IMR-90 (cell line): ENCODE measurements around the gene AHNAK2. TPM values are rescaled to one million over a fixed set of nuclear protein-coding genes. Genes with fewer than 3 reads are reported as not detected.

Experiments used
- ATAC-seq: fragments of 200-7000 bp; cut with Tn5 transposase; 2 replicates; pipeline ENCODE4 v1.9.1; 2020; ENCODE audit warnings: low read depth, mild to moderate bottlenecking, moderate library complexity
- BruUV-seq: library from RNA; stranded (reverse); fragments of 400-500 nt; replicated peaks from 2 replicates; lab custom pipeline; 2021; lab: Mats Ljungman, UMichigan
- CTCF ChIA-PET: fragments of 300-600 bp; formaldehyde crosslinking; extraction: SDS; loops from one replicate; lab custom pipeline; 2021; ENCODE audit warnings: antibody characterized with exemption; lab: Yijun Ruan, JAX
- POLR2A ChIA-PET: fragments of 300-600 bp; sonication (Branson Sonifier 250); formaldehyde crosslinking; loops from one replicate; lab custom pipeline; 2022; ENCODE audit warnings: antibody characterized with exemption; ENCODE audit not compliant: unreplicated experiment; lab: Charles Lee
- DNase-seq: peaks from one replicate; pipeline ENCODE4 v3.0.0; 2013
- H2AFZ ChIP-seq: replicated peaks from 2 replicates; pipeline ENCODE3; 2013; ENCODE audit warnings: low read length, mild to moderate bottlenecking; ENCODE audit not compliant: poor library complexity
- H2AK5ac ChIP-seq: 2 replicates; pipeline ENCODE4 v1.6.1; 2013; ENCODE audit warnings: low read depth, low read length, inconsistent platforms
- H2AK9ac ChIP-seq: replicated peaks from 2 replicates; pipeline ENCODE3; 2013; ENCODE audit warnings: mild to moderate bottlenecking, low read depth, low read length, moderate library complexity; ENCODE audit not compliant: poor library complexity
- H2BK120ac ChIP-seq: 2 replicates; pipeline ENCODE4 v1.6.1; 2013; ENCODE audit warnings: low read depth, low read length, inconsistent platforms
- H2BK15ac ChIP-seq: 3 replicates; pipeline ENCODE4 v1.6.1; 2013; ENCODE audit warnings: low read depth, low read length, inconsistent platforms
- H2BK20ac ChIP-seq: 2 replicates; pipeline ENCODE4 v1.6.1; 2013; ENCODE audit warnings: low read depth, mild to moderate bottlenecking, inconsistent platforms, low read length, moderate library complexity
- H2BK5ac ChIP-seq: 2 replicates; pipeline ENCODE4 v1.6.1; 2013; ENCODE audit warnings: mild to moderate bottlenecking, low read depth, low read length, inconsistent platforms; ENCODE audit not compliant: poor library complexity, severe bottlenecking
- H3K14ac ChIP-seq: replicated peaks from 2 replicates; pipeline ENCODE4 v1.6.1; 2013; ENCODE audit warnings: low read depth, low read length, inconsistent platforms
- H3K18ac ChIP-seq: 2 replicates; pipeline ENCODE4 v1.6.1; 2013; ENCODE audit warnings: low read depth, low read length, control low read depth
- H3K23ac ChIP-seq: 2 replicates; pipeline ENCODE4 v1.6.1; 2013; ENCODE audit warnings: low read depth, low read length, inconsistent platforms
- H3K27ac ChIP-seq: 2 replicates; pipeline ENCODE4 v1.5.1; 2013; ENCODE audit warnings: mild to moderate bottlenecking, control low read depth, low read length; ENCODE audit not compliant: insufficient read depth
- H3K27me3 ChIP-seq: 2 replicates; pipeline ENCODE4 v1.6.1; 2013; ENCODE audit warnings: low read length; ENCODE audit not compliant: control insufficient read depth, insufficient read depth
- H3K36me3 ChIP-seq: 2 replicates; pipeline ENCODE4 v1.6.1; 2013; ENCODE audit warnings: low read length, mixed read lengths; ENCODE audit not compliant: control insufficient read depth, insufficient read depth
- H3K4ac ChIP-seq: 2 replicates; pipeline ENCODE4 v1.6.1; 2013; ENCODE audit warnings: low read depth, low read length, inconsistent platforms
- H3K4me1 ChIP-seq: 2 replicates; pipeline ENCODE4 v1.6.1; 2013; ENCODE audit warnings: low read length, mixed read lengths; ENCODE audit not compliant: control insufficient read depth, insufficient read depth
- H3K4me2 ChIP-seq: 2 replicates; pipeline ENCODE4 v1.6.1; 2013; ENCODE audit warnings: low read depth, mild to moderate bottlenecking, control low read depth, low read length, moderate library complexity
- H3K4me3 ChIP-seq: 2 replicates; pipeline ENCODE4 v1.5.1; 2013; ENCODE audit warnings: low read depth, mild to moderate bottlenecking, control low read depth, low read length, moderate library complexity; ENCODE audit not compliant: insufficient read depth
- H3K56ac ChIP-seq: 2 replicates; pipeline ENCODE4 v1.6.1; 2013; ENCODE audit warnings: low read length, inconsistent platforms; ENCODE audit not compliant: insufficient read depth; ENCODE audit errors: extremely low read depth
- H3K79me1 ChIP-seq, 2 experiments: 2 replicates each; pipeline ENCODE4 v1.6.1; 2013; ENCODE audit warnings: low read length in 2 of 2, inconsistent platforms in 1 of 2, low read depth in 1 of 2
- H3K9ac ChIP-seq: 2 replicates; pipeline ENCODE4 v1.6.1; 2013; ENCODE audit warnings: low read depth, low read length, control low read depth
- H3K9me1 ChIP-seq: 2 replicates; pipeline ENCODE4 v1.6.1; 2013; ENCODE audit warnings: low read length, inconsistent platforms; ENCODE audit not compliant: insufficient read depth
- H3K9me3 ChIP-seq: 2 replicates; pipeline ENCODE4 v1.6.1; 2013; ENCODE audit warnings: low read length; ENCODE audit not compliant: control insufficient read depth, insufficient read depth
- H4K20me1 ChIP-seq: 2 replicates; pipeline ENCODE4 v1.6.1; 2013; ENCODE audit warnings: low read length, inconsistent platforms; ENCODE audit not compliant: insufficient read depth
- H4K5ac ChIP-seq: 2 replicates; pipeline ENCODE4 v1.6.1; 2013; ENCODE audit warnings: mild to moderate bottlenecking, low read depth, low read length, control low read depth
- H4K8ac ChIP-seq, 2 experiments: 2 replicates each; pipeline ENCODE4 v1.6.1; 2013; ENCODE audit warnings: low read depth in 2 of 2, low read length in 2 of 2, control low read depth in 1 of 2, inconsistent platforms in 1 of 2
- H4K91ac ChIP-seq: 2 replicates; pipeline ENCODE4 v1.6.1; 2013; ENCODE audit warnings: low read depth, low read length, inconsistent platforms; ENCODE audit not compliant: insufficient read depth
- CHD1 ChIP-seq: IDR thresholded peaks from 2 replicates; pipeline ENCODE4 v1.6.1; 2012; ENCODE audit warnings: low read depth, low read length, improper control_type of control experiment
- RFX5 ChIP-seq: IDR thresholded peaks from 2 replicates; pipeline ENCODE4 v1.8.0; 2012; ENCODE audit warnings: low read depth, mild to moderate bottlenecking, low read length, moderate library complexity
- WGBS, 2 experiments: methylation state at CpG; one replicate each; pipeline versions ENCODE4 v1.1.5 to v1.1.7; 2013; ENCODE audit warnings: missing lambda C conversion rate in 2 of 2; ENCODE audit not compliant: insufficient read length in 1 of 2; ENCODE audit errors: extremely low coverage in 2 of 2; 5-methylcytosine and 5-hydroxymethylcytosine counted together
- dilution Hi-C: fragments of 300-500 bp; cut with HindIII; formaldehyde crosslinking; loops from one replicate; pipeline ENCODE4 v1.14.3; 2018; ENCODE audit warnings: low sequenced_read_pairs; ENCODE audit not compliant: unreplicated experiment
- in situ Hi-C: fragments of 300-500 bp; cut with MboI; formaldehyde crosslinking; loops from 3 replicates; pipeline ENCODE4 v1.14.3; 2019; ENCODE audit warnings: low sequenced_read_pairs, inconsistent platforms, mixed read lengths
- intact Hi-C: fragments of 100-400 bp; cut with micrococcal nuclease; formaldehyde crosslinking; loops from 2 replicates; pipeline ENCODE4 v1.10.0; 2022
- polyA plus RNA-seq, 3 experiments: library from polyadenylated mRNA; depleted of rRNA; stranded (reverse); fragments of >200 nt; gene quantifications; 2 replicates each; pipeline ENCODE4 v1.2.3, GENCODE V29; 2012; ENCODE audit warnings: low replicate concordance in 1 of 3
- total RNA-seq: library from RNA; depleted of rRNA; stranded (reverse); fragments of >200 nt; gene quantifications from 2 replicates; pipeline ENCODE4 v1.2.3, GENCODE V29; 2012
- TF ChIP-seq, protein P1 (sequence below): conservative IDR thresholded peaks from 2 replicates; pipeline ENCODE4 v1.5.1; 2012; ENCODE audit warnings: mild to moderate bottlenecking, low read depth, low read length, improper control_type of control experiment
- TF ChIP-seq, protein P2 (sequence below): fragments of 150-350 bp; IDR thresholded peaks from 2 replicates; pipeline ENCODE4 v1.6.1; 2016; ENCODE audit warnings: low read depth, mild to moderate bottlenecking, low read length, moderate library complexity, borderline replicate concordance
- TF ChIP-seq, protein P3 (sequence below): fragments of 150-350 bp; IDR thresholded peaks from 2 replicates; pipeline ENCODE4 v1.6.1; 2017; ENCODE audit warnings: mild to moderate bottlenecking, antibody characterized with exemption, low read length, low read depth

The AHNAK2 gene
- total and polyA plus RNA-seq, 2 of the 4 experiments (the other 2 are of a cell fraction): 2.6 to 7.9 TPM

DNA sequence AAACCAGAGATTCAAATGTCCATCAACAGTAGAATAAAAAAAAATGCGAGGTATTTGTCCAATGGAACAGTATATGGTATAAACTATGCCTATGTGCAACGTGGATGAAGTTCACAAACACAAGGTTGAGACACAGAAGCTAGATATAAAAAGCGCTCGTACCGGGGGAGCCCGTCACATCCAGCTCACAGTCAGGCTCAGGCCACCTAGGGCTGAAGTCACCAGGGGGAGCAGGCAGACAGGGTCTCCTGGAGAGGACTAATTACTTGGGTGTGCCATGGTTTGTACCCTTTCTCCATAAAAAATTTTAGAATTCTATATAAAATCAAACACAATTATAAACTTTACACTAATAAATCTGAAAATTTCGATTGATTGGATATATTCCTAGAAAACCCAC is 13.6 kb downstream of the AHNAK2 start:
- dilution Hi-C loops (no loop called here), intact Hi-C loops (no loop called here), in situ Hi-C loops (no loop called here)
- DNase-seq: no peak
- Histone ChIP-seq H3K79me1 (peaks cover 0 to 17% of the 10 kb centered on the region in 2 experiments; a peak in 1 of 4 replicates), H3K9ac (no peak overlapping the region), H3K4ac (no peak overlapping the region), H3K4me3 (no peak overlapping the region), H3K23ac (no peak overlapping the region), H3K56ac (no peak overlapping the region), H4K20me1 (no peaks in the 10 kb centered on the region), H2AFZ (no peak overlapping the region), H4K5ac (no peak overlapping the region), H2BK20ac (no peak overlapping the region), H3K27me3 (peaks cover 2% of the 10 kb centered on the region), H2BK120ac (no peak overlapping the region), H2BK5ac (no peak overlapping the region), H3K4me1 (peaks cover 13% of the 10 kb centered on the region), H3K4me2 (no peak overlapping the region), H3K27ac (no peak overlapping the region), H3K9me3 (no peaks in the 10 kb centered on the region), H3K14ac (no peak overlapping the region), H2BK15ac (no peak overlapping the region), H4K91ac (no peak overlapping the region), H3K18ac (no peak overlapping the region), H3K9me1 (no peaks in the 10 kb centered on the region; the same call in 1 of the 2 replicates), H2AK5ac (no peak overlapping the region), H4K8ac (no peak overlapping the region), H3K36me3 (no peaks in the 10 kb centered on the region), H2AK9ac (no peak overlapping the region)
- ChIA-PET CTCF (no interaction called here), POLR2A (no interaction called here)
- TF ChIP-seq, protein P1, sequence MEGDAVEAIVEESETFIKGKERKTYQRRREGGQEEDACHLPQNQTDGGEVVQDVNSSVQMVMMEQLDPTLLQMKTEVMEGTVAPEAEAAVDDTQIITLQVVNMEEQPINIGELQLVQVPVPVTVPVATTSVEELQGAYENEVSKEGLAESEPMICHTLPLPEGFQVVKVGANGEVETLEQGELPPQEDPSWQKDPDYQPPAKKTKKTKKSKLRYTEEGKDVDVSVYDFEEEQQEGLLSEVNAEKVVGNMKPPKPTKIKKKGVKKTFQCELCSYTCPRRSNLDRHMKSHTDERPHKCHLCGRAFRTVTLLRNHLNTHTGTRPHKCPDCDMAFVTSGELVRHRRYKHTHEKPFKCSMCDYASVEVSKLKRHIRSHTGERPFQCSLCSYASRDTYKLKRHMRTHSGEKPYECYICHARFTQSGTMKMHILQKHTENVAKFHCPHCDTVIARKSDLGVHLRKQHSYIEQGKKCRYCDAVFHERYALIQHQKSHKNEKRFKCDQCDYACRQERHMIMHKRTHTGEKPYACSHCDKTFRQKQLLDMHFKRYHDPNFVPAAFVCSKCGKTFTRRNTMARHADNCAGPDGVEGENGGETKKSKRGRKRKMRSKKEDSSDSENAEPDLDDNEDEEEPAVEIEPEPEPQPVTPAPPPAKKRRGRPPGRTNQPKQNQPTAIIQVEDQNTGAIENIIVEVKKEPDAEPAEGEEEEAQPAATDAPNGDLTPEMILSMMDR: no peak
- TF ChIP-seq CHD1 (no peak), RFX5 (no peak)
- TF ChIP-seq, protein P2, sequence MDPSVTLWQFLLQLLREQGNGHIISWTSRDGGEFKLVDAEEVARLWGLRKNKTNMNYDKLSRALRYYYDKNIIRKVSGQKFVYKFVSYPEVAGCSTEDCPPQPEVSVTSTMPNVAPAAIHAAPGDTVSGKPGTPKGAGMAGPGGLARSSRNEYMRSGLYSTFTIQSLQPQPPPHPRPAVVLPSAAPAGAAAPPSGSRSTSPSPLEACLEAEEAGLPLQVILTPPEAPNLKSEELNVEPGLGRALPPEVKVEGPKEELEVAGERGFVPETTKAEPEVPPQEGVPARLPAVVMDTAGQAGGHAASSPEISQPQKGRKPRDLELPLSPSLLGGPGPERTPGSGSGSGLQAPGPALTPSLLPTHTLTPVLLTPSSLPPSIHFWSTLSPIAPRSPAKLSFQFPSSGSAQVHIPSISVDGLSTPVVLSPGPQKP: no peak
- TF ChIP-seq, protein P3, sequence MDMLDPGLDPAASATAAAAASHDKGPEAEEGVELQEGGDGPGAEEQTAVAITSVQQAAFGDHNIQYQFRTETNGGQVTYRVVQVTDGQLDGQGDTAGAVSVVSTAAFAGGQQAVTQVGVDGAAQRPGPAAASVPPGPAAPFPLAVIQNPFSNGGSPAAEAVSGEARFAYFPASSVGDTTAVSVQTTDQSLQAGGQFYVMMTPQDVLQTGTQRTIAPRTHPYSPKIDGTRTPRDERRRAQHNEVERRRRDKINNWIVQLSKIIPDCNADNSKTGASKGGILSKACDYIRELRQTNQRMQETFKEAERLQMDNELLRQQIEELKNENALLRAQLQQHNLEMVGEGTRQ: no peak
- WGBS, 2 experiments: 100% methylated on average over 1 of the region's 7 CpGs; no CpG with 5 or more reads in 1 of the 2 experiments
- no peak for ATAC-seq
- no TSS peak for BruUV-seq
